ENCODE measurements around the gene ZNF441. TPM values are rescaled to one million over a fixed set of nuclear protein-coding genes. Genes with fewer than 3 reads are reported as not detected.

Gene ZNF441
- total and polyA plus RNA-seq, 2 of the 13 experiments (the other 11 are each of a cell fraction or from before 2014, with no cell fraction given) = 2.8 to 10.0 TPM

- TF ChIP-seq ZNF326 (CRISPR knock-in tag; IDR thresholded peaks at IDR 0.05; ENCODE audit: borderline replicate concordance) (no peak), ZBTB49 (CRISPR knock-in tag; IDR thresholded peaks at IDR 0.05; ENCODE audit: borderline replicate concordance) (no peak), MAZ (IDR thresholded peaks at IDR 0.05; ENCODE audit: borderline replicate concordance, low read depth, low read length) (no peak), MAZ (CRISPR knock-in tag; IDR thresholded peaks at IDR 0.05; ENCODE audit: low read depth) (0 out of 2 replicates have a peak, but pooled peaks have one; percentile 25), HOXA3 (CRISPR knock-in tag; IDR thresholded peaks at IDR 0.05) (peak; percentile 80), ZNF776 (CRISPR knock-in tag; IDR thresholded peaks at IDR 0.05) (no peak), REXO4 (CRISPR knock-in tag; IDR thresholded peaks at IDR 0.05; ENCODE audit: borderline replicate concordance) (no peak), PHF5A (CRISPR knock-in tag; IDR thresholded peaks at IDR 0.05; ENCODE audit: low read depth, unreplicated experiment) (no peak), TSC22D2 (CRISPR knock-in tag; IDR thresholded peaks at IDR 0.05; ENCODE audit: borderline replicate concordance) (no peak), ZNF709 (CRISPR knock-in tag; IDR thresholded peaks at IDR 0.05) (no peak; the same call in 1 of the 2 replicates), ZNF781 (CRISPR knock-in tag; IDR thresholded peaks at IDR 0.05; ENCODE audit: borderline replicate concordance, not compliant biosample characterization) (no peak), ZNF747 (CRISPR knock-in tag; IDR thresholded peaks at IDR 0.05; ENCODE audit: borderline replicate concordance) (no peak), EP300 (IDR thresholded peaks at IDR 0.05; ENCODE audit: low read depth in 2 of 2, low read length in 2 of 2) (no peak), EP300 (CRISPR knock-in tag; IDR thresholded peaks at IDR 0.05; ENCODE audit: borderline replicate concordance) (no peak), ZFP36 (IDR thresholded peaks at IDR 0.05; ENCODE audit: borderline replicate concordance, low read depth, low read length, partially characterized antibody) (no peak), DNMT1 (CRISPR knock-in tag; IDR thresholded peaks at IDR 0.05) (0 out of 2 replicates have a peak, but pooled peaks have one; percentile 14), ZNF652 (CRISPR knock-in tag; IDR thresholded peaks at IDR 0.05; ENCODE audit: borderline replicate concordance, low read depth) (no peak), RERE (CRISPR knock-in tag; IDR thresholded peaks at IDR 0.05; ENCODE audit: low read depth) (no peak), ETV5 (CRISPR knock-in tag; IDR thresholded peaks at IDR 0.05; ENCODE audit: borderline replicate concordance) (no peak)
- TF ChIP-seq, protein P1, sequence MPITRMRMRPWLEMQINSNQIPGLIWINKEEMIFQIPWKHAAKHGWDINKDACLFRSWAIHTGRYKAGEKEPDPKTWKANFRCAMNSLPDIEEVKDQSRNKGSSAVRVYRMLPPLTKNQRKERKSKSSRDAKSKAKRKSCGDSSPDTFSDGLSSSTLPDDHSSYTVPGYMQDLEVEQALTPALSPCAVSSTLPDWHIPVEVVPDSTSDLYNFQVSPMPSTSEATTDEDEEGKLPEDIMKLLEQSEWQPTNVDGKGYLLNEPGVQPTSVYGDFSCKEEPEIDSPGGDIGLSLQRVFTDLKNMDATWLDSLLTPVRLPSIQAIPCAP (CRISPR knock-in tag; IDR thresholded peaks at IDR 0.05; ENCODE audit: low read depth) = no peak
These were observed 31.9 kb downstream of the ZNF441 start, which contains the start of gene ZNF491 (continued) for GRCh38 chr19:11798391-11799330.

All from HepG2 (cell line).